ENCODE results near the gene NOL3. TPM values are rescaled to one million over a fixed set of nuclear protein-coding genes. Genes with fewer than 3 reads are reported as not detected.

The NOL3 gene
- total and polyA plus RNA-seq, 8 donors, result 11.4 to 492 (median 35.3) TPM

DNA sequence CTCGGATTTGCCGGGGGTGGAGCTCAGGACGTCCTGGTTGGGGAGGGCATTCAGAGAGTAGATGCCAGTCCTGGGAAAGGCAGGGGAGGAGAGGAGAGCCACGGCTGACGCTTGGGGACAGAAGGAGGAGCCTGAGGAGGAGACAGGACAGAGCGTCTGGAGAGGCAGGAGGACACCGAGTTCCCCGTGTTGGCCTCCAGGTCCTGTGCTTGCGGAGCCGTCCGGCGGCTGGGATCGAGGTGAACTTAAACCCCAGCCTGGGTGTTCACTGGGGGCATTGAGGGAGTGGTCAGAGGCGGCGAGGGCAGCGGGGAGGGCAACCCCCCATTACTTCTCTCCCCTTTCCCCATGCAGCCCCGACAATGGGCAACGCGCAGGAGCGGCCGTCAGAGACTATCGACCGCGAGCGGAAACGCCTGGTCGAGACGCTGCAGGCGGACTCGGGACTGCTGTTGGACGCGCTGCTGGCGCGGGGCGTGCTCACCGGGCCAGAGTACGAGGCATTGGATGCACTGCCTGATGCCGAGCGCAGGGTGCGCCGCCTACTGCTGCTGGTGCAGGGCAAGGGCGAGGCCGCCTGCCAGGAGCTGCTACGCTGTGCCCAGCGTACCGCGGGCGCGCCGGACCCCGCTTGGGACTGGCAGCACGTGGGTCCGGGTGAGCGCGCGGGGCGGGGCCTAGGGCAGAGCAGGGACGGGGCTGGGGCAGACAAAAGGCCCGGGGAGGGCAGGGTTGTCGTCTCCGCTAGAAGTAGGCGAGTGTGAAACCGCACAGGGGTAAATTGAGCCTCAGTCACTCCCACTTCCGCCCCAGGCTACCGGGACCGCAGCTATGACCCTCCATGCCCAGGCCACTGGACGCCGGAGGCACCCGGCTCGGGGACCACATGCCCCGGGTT, 3.7 kb downstream of the NOL3 start:
- 0 to 2% (median 1%) methylated on average over 23 to 71 of the region's 71 CpGs for WGBS, 5 donors
- H3K4me1 ChIP-seq, result peaks cover 55 to 80% (median 66%) of the 10 kb centered on the region in 4 donors
- intact Hi-C loops (cut with DNase I; ENCODE audit: low total_unique reads), result no loop called here
- H3K4me3 ChIP-seq, result peak overlapping the region; percentile 43 to 52 (median 49)
- H3K9me3 ChIP-seq, result no peaks in the 10 kb centered on the region
- DNase-seq, result peak; percentile 94 to 96
- TF ChIP-seq POLR2AphosphoS5 (IDR thresholded peaks at IDR 0.05) (peak; percentile 73 to 93 (median 92)), EP300 (IDR thresholded peaks at IDR 0.05) (no peak), POLR2A (IDR thresholded peaks at IDR 0.05) (peak in 1 of 4 donors; percentile 69)
- TF ChIP-seq, protein P1, sequence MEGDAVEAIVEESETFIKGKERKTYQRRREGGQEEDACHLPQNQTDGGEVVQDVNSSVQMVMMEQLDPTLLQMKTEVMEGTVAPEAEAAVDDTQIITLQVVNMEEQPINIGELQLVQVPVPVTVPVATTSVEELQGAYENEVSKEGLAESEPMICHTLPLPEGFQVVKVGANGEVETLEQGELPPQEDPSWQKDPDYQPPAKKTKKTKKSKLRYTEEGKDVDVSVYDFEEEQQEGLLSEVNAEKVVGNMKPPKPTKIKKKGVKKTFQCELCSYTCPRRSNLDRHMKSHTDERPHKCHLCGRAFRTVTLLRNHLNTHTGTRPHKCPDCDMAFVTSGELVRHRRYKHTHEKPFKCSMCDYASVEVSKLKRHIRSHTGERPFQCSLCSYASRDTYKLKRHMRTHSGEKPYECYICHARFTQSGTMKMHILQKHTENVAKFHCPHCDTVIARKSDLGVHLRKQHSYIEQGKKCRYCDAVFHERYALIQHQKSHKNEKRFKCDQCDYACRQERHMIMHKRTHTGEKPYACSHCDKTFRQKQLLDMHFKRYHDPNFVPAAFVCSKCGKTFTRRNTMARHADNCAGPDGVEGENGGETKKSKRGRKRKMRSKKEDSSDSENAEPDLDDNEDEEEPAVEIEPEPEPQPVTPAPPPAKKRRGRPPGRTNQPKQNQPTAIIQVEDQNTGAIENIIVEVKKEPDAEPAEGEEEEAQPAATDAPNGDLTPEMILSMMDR (IDR thresholded peaks at IDR 0.05), result peak in 4 of 7 experiments; percentile 13 to 44 (median 24)
- peaks cover 0 to 7% (median 1%) of the 10 kb centered on the region in 4 donors for H3K36me3 ChIP-seq
- peak overlapping the region; percentile 63 to 92 (median 89) for H3K27ac ChIP-seq
- peaks cover 0 to 34% (median 0%) of the 10 kb centered on the region in 3 donors for H3K27me3 ChIP-seq

DNA sequence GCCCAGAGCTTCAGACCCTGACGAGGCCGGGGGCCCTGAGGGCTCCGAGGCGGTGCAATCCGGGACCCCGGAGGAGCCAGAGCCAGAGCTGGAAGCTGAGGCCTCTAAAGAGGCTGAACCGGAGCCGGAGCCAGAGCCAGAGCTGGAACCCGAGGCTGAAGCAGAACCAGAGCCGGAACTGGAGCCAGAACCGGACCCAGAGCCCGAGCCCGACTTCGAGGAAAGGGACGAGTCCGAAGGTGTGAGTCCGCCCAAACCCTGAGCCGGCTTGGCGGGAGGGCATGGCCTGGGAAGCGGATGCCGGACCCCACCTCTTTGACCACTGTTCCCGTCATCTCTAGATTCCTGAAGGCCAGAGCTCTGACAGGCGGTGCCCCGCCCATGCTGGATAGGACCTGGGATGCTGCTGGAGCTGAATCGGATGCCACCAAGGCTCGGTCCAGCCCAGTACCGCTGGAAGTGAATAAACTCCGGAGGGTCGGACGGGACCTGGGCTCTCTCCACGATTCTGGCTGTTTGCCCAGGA, 4.4 kb downstream of the NOL3 start:
- peaks cover 0 to 27% (median 0%) of the 10 kb centered on the region in 3 donors for H3K27me3 ChIP-seq
- H3K4me1 ChIP-seq, result peaks cover 48 to 79% (median 61%) of the 10 kb centered on the region in 4 donors
- H3K27ac ChIP-seq, result peak overlapping the region; percentile 63 to 92 (median 89)
- no peaks in the 10 kb centered on the region for H3K9me3 ChIP-seq
- no peak for DNase-seq
- WGBS, 5 donors, result 50 to 63% (median 56%) methylated on average over 23 to 31 of the region's 31 CpGs
- peaks cover 0 to 7% (median 1%) of the 10 kb centered on the region in 4 donors for H3K36me3 ChIP-seq
- TF ChIP-seq, protein P1 (IDR thresholded peaks at IDR 0.05), result no peak
- TF ChIP-seq EP300 (IDR thresholded peaks at IDR 0.05) (no peak), POLR2A (IDR thresholded peaks at IDR 0.05) (no peak), POLR2AphosphoS5 (IDR thresholded peaks at IDR 0.05) (no peak)
- H3K4me3 ChIP-seq, result peak overlapping the region; percentile 43 to 52 (median 49)
- intact Hi-C loops (cut with DNase I; ENCODE audit: low total_unique reads), result no loop called here

DNA sequence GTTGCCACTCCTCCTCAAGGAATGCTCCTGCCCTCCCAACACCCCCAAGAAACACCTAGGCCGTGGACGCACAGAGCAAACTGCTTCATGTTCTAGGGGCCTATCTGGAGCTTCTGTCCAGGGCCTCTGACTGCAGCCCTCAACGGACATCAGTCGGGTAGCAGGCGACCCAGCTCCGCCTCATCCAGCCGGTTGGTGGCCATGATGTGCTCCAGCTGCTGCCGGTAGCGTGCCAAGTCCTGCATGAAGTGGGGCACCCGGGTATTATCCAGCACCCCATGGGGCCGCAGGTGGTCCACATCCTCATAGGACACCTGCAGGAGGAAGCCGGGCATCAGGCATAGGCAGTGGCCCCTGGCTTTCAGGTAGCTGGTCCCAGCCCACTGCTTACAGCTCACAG, 6.3 kb downstream of the NOL3 start:
- Histone ChIP-seq H3K27me3 (peaks cover 0 to 18% (median 0%) of the 10 kb centered on the region in 3 donors), H3K36me3 (peaks cover 0 to 7% (median 1%) of the 10 kb centered on the region in 4 donors), H3K27ac (no peak overlapping the region), H3K4me3 (no peak overlapping the region), H3K4me1 (peaks cover 37 to 78% (median 49%) of the 10 kb centered on the region in 4 donors), H3K9me3 (no peaks in the 10 kb centered on the region)
- 84 to 95% (median 89%) methylated on average over 7 to 12 of the region's 12 CpGs for WGBS, 5 donors
- intact Hi-C loops (cut with DNase I; ENCODE audit: low total_unique reads), result no loop called here
- TF ChIP-seq POLR2A (IDR thresholded peaks at IDR 0.05), result no peak
- TF ChIP-seq, protein P1 (IDR thresholded peaks at IDR 0.05), result no peak
- TF ChIP-seq POLR2AphosphoS5 (IDR thresholded peaks at IDR 0.05), result no peak
- no peak for TF ChIP-seq EP300 (IDR thresholded peaks at IDR 0.05)
- no peak for DNase-seq
